Measurements from ENCODE around the gene DNAJB6.

Gene DNAJB6

GRCh38 chr7:157410831-157411556 lies 74.2 kb downstream of the DNAJB6 start:
- TF ChIP-seq CTCF (IDR thresholded peaks at IDR 0.05; ENCODE audit: low read depth, low read length) = no peak
- in situ Hi-C loops (cut with HindIII; ENCODE audit: low sequenced_read_pairs) = no loop called here
- no peak for DNase-seq (ENCODE audit: low read depth, low spot score)
- H3K4me3 ChIP-seq (ENCODE audit: low read depth, low read length) = no peak overlapping the region

DNA sequence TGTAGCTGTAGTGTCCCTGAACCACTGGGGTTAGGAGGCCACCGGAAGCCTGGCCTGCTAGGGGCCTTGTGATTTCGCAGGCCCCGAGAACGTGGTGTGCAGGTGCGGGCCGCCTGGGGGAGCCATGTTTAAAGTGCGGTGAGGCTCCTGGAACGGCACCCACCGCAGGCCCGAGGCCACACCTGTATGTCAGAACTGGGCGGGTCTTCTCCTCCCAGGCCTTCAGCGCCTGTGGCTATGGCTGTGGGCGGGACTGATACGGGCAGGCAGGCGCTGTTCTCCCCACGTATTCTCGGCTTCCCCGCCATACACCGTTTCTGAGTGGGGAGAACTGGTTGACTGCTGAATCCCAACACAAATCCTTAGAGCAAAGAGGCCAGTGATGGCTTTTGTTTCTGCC lies 74.8 kb downstream of the DNAJB6 start:
- in situ Hi-C loops (cut with HindIII; ENCODE audit: low sequenced_read_pairs) = no loop called here
- H3K4me3 ChIP-seq (ENCODE audit: low read depth, low read length) = no peak overlapping the region
- no peak for TF ChIP-seq CTCF (IDR thresholded peaks at IDR 0.05; ENCODE audit: low read depth, low read length)
- no peak for DNase-seq (ENCODE audit: low read depth, low spot score)

DNA sequence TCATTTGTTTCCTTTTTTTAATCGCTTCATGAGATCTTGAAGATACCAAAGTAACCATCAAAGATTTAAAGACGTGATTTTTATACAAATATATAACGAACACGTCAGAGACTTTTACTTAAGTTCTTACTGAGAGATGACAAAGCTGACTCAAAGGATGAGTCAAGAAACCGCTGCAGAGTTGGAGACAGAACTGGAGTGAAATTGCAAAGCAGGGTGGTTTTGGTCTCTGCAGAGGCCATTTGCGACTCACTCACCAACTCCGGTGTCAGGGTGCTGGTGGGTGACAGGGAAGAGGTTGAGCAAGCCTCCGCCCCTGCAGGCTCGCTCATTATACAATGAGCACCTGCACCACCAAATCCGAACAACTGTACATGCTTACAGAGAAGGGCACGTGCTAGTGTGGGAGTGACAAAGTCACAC lies 75.2 kb downstream of the DNAJB6 start:
- in situ Hi-C loops (cut with HindIII; ENCODE audit: low sequenced_read_pairs) = no loop called here

DNA sequence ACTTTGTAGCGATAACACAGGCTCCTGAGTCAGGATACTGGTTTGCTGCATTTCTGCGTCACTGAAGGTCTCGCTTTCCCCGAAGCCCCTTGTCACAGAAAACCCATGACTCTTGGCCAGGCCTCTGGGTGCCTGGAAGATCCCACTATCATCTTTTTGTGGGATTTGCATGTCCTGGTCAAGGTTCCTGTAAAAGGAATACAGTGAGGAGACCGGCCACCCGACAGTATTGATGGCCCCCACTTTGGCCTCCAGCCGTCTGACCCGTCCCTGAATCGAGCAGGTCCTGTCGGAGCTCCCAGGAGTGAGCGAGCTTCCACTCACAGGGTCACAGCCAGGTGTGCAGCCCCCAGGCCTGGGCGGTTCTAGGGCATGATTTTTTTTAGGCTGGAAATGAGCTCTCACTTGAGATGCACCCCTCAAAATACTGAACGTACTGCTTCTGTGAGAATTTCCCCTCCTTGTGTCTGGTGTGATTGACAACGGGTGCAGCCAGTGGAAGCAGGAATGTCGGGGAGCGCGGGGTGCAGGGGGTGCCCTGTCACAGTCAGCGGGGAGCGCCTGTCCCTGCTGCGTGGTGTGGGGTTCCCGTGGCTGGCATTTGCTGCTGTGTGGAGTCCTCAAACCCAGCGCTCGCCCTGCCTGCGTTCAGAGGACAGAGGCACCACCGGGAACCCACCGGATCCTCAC lies 75.8 kb downstream of the DNAJB6 start:
- H3K4me3 ChIP-seq (ENCODE audit: low read depth, low read length) = no peak overlapping the region
- TF ChIP-seq CTCF (IDR thresholded peaks at IDR 0.05; ENCODE audit: low read depth, low read length) = no peak
- DNase-seq (ENCODE audit: low read depth, low spot score) = no peak
- in situ Hi-C loops (cut with HindIII; ENCODE audit: low sequenced_read_pairs) = no loop called here

More for the DNA sequence above, 75.2 kb downstream of the DNAJB6 start:
- H3K4me3 ChIP-seq (ENCODE audit: low read depth, low read length) = no peak overlapping the region
- DNase-seq (ENCODE audit: low read depth, low spot score) = peak; percentile 80
- TF ChIP-seq CTCF (IDR thresholded peaks at IDR 0.05; ENCODE audit: low read depth, low read length) = no peak

GRCh38 chr7:157413881-157414701 lies 77.3 kb downstream of the DNAJB6 start:
- H3K4me3 ChIP-seq (ENCODE audit: low read depth, low read length) = no peak overlapping the region
- in situ Hi-C loops (cut with HindIII; ENCODE audit: low sequenced_read_pairs) = no loop called here
- no peak for TF ChIP-seq CTCF (IDR thresholded peaks at IDR 0.05; ENCODE audit: low read depth, low read length)
- DNase-seq (ENCODE audit: low read depth, low spot score) = no peak

DNA sequence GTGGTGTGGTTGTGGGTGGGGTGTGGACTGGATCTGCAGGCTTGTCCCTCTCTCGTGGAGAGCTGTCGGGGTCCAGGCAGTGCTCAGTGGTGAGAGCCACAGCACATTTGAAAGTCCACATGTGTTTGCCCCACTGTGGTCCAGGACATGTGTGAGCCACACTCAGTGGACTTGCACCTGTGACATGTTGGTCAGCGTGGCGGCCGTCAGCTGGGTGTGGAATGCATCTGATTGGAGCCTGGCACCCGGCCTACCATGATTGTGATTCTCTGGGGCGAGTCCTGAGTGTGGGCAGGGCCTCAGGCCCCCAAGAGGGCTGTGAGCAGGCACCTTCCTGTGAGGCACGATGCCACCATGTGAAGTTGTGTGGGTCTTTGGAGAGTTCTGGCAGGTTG lies 77.9 kb downstream of the DNAJB6 start:
- no peak for DNase-seq (ENCODE audit: low read depth, low spot score)
- TF ChIP-seq CTCF (IDR thresholded peaks at IDR 0.05; ENCODE audit: low read depth, low read length) = no peak
- in situ Hi-C loops (cut with HindIII; ENCODE audit: low sequenced_read_pairs) = no loop called here
- H3K4me3 ChIP-seq (ENCODE audit: low read depth, low read length) = no peak overlapping the region
